HepG2 (cell line): ENCODE data around the gene RBCK1. TPM values are rescaled to one million over a fixed set of nuclear protein-coding genes. Genes with fewer than 3 reads are reported as not detected.

ENCODE experiments used
- ATM ChIP-seq: fragments of 450-650 bp; IDR thresholded peaks from 2 replicates; pipeline ENCODE4 v1.7.1; 2017; ENCODE audit warnings: mild to moderate bottlenecking, borderline replicate concordance
- CAMTA2 ChIP-seq: sonication (generic); formaldehyde crosslinking; IDR thresholded peaks from 2 replicates; pipeline ENCODE4 v1.4.0; 2020; ENCODE audit warnings: mild to moderate bottlenecking, missing genetic modification reagents, borderline replicate concordance
- DMAP1 ChIP-seq: IDR thresholded peaks from 2 replicates; pipeline ENCODE4 v1.6.1; 2016
- HES4 ChIP-seq: sonication (generic); formaldehyde crosslinking; IDR thresholded peaks from 2 replicates; pipeline ENCODE4 v1.9.0; 2021; ENCODE audit warnings: mild to moderate bottlenecking, missing genetic modification reagents, borderline replicate concordance
- LCORL ChIP-seq, 2 experiments: fragments of 450-650 bp in 1 of 2; sonication (generic) in 1 of 2; formaldehyde crosslinking in 1 of 2; IDR thresholded peaks; 2 replicates each; pipeline versions ENCODE4 v1.5.0 to v1.6.1; 2017 to 2020; ENCODE audit warnings: antibody characterized with exemption in 1 of 2, missing genetic modification reagents in 1 of 2
- MEF2D ChIP-seq: sonication (generic); formaldehyde crosslinking; IDR thresholded peaks from 2 replicates; pipeline ENCODE4 v1.5.1; 2020; ENCODE audit warnings: mild to moderate bottlenecking, missing genetic modification reagents
- MIXL1 ChIP-seq: IDR thresholded peaks from 2 replicates; pipeline ENCODE4 v1.6.1; 2016
- NFE2L1 ChIP-seq: sonication (generic); formaldehyde crosslinking; IDR thresholded peaks from 2 replicates; pipeline ENCODE4 v1.4.0; 2020; ENCODE audit warnings: missing genetic modification reagents, mild to moderate bottlenecking, borderline replicate concordance
- PCBP2 ChIP-seq: fragments of 200-400 bp; formaldehyde crosslinking; optimal IDR thresholded peaks from 2 replicates; pipeline ENCODE3; 2018; ENCODE audit warnings: low read length, low read depth; ENCODE audit not compliant: poor library complexity, severe bottlenecking
- RFXANK ChIP-seq: IDR thresholded peaks from 2 replicates; pipeline ENCODE4 v1.6.1; 2016
- RFXAP ChIP-seq: sonication (generic); formaldehyde crosslinking; IDR thresholded peaks from 2 replicates; pipeline ENCODE4 v1.4.0; 2020; ENCODE audit warnings: missing genetic modification reagents, borderline replicate concordance
- SMYD3 ChIP-seq: sonication (generic); formaldehyde crosslinking; IDR thresholded peaks from 2 replicates; pipeline ENCODE4 v1.8.1; 2023; ENCODE audit warnings: mild to moderate bottlenecking, missing genetic modification reagents
- SOX13 ChIP-seq, 3 experiments: fragments of 450-650 bp in 1 of 3; sonication (generic) in 1 of 3; formaldehyde crosslinking in 1 of 3; IDR thresholded peaks in 2 of 3; conservative IDR thresholded peaks in 1 of 3; 2 replicates each; pipeline versions ENCODE4 v1.5.0 to v1.6.1; 2016 to 2020; ENCODE audit warnings: antibody characterized with exemption in 1 of 3, mild to moderate bottlenecking in 1 of 3, missing compliant biosample characterization in 1 of 3, missing genetic modification reagents in 1 of 3, moderate library complexity in 1 of 3
- ZIK1 ChIP-seq: sonication (generic); formaldehyde crosslinking; IDR thresholded peaks from 2 replicates; pipeline ENCODE4 v1.5.0; 2020; ENCODE audit warnings: mild to moderate bottlenecking, low read depth, missing genetic modification reagents, borderline replicate concordance
- ZNF430 ChIP-seq: sonication (generic); formaldehyde crosslinking; IDR thresholded peaks from 2 replicates; pipeline ENCODE4 v1.9.0; 2021; ENCODE audit warnings: mild to moderate bottlenecking, missing genetic modification reagents
- polyA plus RNA-seq, 8 experiments: library from polyadenylated mRNA; depleted of rRNA in 3 of 8; stranded (reverse) in 7 of 8; unstranded in 1 of 8; fragments of >200 nt; fragmentation: Illumina TruSeq in 4 of 8; extraction: Trizol in 4 of 8; gene quantifications; 2 replicates each; pipeline versions ENCODE4 v1.2.1 to v1.2.3, GENCODE V29; 2011 to 2016; ENCODE audit warnings: low read depth in 4 of 8, missing spikeins in 1 of 8, mixed read lengths in 1 of 8; ENCODE audit not compliant: insufficient read depth in 1 of 8
- total RNA-seq, 5 experiments: library from RNA; depleted of rRNA; stranded (reverse); fragments of >200 nt; fragmentation: Illumina TruSeq; extraction: Trizol; gene quantifications; 2 replicates each; pipeline ENCODE4 v1.2.3, GENCODE V29; 2016; ENCODE audit warnings: low read depth in 1 of 5
- TF ChIP-seq, protein P1 (sequence below): IDR thresholded peaks from 2 replicates; pipeline ENCODE4 v1.6.1; 2016; ENCODE audit warnings: missing genetic modification reagents, missing compliant biosample characterization
- TF ChIP-seq, protein P2 (sequence below): sonication (generic); formaldehyde crosslinking; IDR thresholded peaks from 2 replicates; pipeline ENCODE4 v1.5.0; 2020; ENCODE audit warnings: mild to moderate bottlenecking, missing genetic modification reagents, borderline replicate concordance
- TF ChIP-seq, protein P3 (sequence below): sonication (generic); formaldehyde crosslinking; conservative IDR thresholded peaks from 2 replicates; pipeline ENCODE4 v1.5.0; 2020; ENCODE audit warnings: missing genetic modification reagents

RBCK1 gene
- total and polyA plus RNA-seq, 2 of the 13 experiments (the other 11 are each of a cell fraction or from before 2014, with no cell fraction given), result 149 to 215 TPM

DNA sequence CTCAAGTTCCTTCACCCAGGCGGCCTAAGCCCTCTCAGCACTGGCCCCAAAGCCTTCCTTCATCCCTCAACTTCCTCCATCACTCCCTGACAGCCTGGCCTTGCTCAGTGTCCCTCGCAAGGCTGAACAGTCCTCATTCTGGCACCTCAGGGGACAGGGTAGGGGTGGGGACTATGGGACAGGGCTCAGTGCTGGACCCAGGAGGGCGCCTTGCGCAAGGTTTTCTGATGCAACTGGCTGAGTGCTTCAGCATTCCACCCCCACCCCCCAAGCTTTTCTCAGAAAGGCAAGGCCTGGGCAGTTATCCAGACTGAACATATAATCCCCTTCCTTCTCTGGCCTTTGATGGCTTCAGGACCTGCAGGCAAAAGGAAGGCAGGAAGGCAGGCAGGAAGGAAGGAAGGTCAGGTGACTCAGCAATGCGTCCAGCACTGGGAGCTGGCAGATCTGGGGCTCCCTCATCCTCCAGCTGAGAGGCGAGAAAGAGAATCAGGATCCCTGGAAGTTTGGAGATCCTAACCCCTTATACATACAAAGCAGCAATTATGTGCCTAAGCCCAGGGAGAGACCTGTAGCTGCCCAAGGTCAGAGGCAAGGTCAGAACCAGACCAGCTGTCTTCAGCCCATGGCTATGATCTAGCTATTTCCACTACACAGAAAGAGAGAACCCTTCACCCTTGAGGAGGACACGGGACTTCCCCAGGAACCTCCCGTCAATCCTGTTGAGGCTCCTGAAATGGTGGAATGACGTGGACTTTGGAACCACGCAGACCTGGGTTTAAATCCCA is 36.1 kb upstream of the RBCK1 start (continued):
- peak; percentile 84 for TF ChIP-seq MIXL1 (CRISPR knock-in tag)
- no peak for TF ChIP-seq LCORL (IDR thresholded peaks at IDR 0.05)
- peak; percentile 100 for TF ChIP-seq LCORL (CRISPR knock-in tag; IDR thresholded peaks at IDR 0.05)
- peak; percentile 65; the same call in 1 of the 2 replicates for TF ChIP-seq SOX13 (IDR thresholded peaks at IDR 0.05)
- TF ChIP-seq SOX13 (CRISPR knock-in tag; conservative IDR thresholded peaks at IDR 0.05 in 1 of 2, IDR thresholded peaks at IDR 0.05 in 1 of 2), result peak in 1 of 2 experiments; percentile 88; a peak in 2 of 4 replicates
- TF ChIP-seq, protein P1, sequence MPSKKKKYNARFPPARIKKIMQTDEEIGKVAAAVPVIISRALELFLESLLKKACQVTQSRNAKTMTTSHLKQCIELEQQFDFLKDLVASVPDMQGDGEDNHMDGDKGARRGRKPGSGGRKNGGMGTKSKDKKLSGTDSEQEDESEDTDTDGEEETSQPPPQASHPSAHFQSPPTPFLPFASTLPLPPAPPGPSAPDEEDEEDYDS (CRISPR knock-in tag), result peak; percentile 58; the same call in 1 of the 2 replicates
- peak; percentile 46; the same call in 1 of the 2 replicates for TF ChIP-seq CAMTA2 (CRISPR knock-in tag)
- TF ChIP-seq PCBP2, result peak; percentile 92
- peak; percentile 93; the same call in 1 of the 2 replicates for TF ChIP-seq RFXAP (CRISPR knock-in tag)
- TF ChIP-seq, protein P2, sequence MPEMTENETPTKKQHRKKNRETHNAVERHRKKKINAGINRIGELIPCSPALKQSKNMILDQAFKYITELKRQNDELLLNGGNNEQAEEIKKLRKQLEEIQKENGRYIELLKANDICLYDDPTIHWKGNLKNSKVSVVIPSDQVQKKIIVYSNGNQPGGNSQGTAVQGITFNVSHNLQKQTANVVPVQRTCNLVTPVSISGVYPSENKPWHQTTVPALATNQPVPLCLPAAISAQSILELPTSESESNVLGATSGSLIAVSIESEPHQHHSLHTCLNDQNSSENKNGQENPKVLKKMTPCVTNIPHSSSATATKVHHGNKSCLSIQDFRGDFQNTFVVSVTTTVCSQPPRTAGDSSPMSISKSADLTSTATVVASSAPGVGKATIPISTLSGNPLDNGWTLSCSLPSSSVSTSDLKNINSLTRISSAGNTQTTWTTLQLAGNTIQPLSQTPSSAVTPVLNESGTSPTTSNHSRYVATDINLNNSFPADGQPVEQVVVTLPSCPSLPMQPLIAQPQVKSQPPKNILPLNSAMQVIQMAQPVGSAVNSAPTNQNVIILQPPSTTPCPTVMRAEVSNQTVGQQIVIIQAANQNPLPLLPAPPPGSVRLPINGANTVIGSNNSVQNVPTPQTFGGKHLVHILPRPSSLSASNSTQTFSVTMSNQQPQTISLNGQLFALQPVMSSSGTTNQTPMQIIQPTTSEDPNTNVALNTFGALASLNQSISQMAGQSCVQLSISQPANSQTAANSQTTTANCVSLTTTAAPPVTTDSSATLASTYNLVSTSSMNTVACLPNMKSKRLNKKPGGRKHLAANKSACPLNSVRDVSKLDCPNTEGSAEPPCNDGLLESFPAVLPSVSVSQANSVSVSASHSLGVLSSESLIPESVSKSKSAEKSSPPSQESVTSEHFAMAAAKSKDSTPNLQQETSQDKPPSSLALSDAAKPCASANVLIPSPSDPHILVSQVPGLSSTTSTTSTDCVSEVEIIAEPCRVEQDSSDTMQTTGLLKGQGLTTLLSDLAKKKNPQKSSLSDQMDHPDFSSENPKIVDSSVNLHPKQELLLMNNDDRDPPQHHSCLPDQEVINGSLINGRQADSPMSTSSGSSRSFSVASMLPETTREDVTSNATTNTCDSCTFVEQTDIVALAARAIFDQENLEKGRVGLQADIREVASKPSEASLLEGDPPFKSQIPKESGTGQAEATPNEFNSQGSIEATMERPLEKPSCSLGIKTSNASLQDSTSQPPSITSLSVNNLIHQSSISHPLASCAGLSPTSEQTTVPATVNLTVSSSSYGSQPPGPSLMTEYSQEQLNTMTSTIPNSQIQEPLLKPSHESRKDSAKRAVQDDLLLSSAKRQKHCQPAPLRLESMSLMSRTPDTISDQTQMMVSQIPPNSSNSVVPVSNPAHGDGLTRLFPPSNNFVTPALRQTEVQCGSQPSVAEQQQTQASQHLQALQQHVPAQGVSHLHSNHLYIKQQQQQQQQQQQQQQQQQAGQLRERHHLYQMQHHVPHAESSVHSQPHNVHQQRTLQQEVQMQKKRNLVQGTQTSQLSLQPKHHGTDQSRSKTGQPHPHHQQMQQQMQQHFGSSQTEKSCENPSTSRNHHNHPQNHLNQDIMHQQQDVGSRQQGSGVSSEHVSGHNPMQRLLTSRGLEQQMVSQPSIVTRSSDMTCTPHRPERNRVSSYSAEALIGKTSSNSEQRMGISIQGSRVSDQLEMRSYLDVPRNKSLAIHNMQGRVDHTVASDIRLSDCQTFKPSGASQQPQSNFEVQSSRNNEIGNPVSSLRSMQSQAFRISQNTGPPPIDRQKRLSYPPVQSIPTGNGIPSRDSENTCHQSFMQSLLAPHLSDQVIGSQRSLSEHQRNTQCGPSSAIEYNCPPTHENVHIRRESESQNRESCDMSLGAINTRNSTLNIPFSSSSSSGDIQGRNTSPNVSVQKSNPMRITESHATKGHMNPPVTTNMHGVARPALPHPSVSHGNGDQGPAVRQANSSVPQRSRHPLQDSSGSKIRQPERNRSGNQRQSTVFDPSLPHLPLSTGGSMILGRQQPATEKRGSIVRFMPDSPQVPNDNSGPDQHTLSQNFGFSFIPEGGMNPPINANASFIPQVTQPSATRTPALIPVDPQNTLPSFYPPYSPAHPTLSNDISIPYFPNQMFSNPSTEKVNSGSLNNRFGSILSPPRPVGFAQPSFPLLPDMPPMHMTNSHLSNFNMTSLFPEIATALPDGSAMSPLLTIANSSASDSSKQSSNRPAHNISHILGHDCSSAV (CRISPR knock-in tag), result 0 out of 2 replicates have a peak, but pooled peaks have one; percentile 95
- TF ChIP-seq ZNF430, result peak; percentile 97
- TF ChIP-seq HES4 (CRISPR knock-in tag), result peak; percentile 89; the same call in 1 of the 2 replicates
- peak; percentile 99 for TF ChIP-seq MEF2D (CRISPR knock-in tag)
- no peak for TF ChIP-seq ATM
- TF ChIP-seq NFE2L1 (CRISPR knock-in tag), result no peak; the same call in 1 of the 2 replicates
- TF ChIP-seq DMAP1 (CRISPR knock-in tag), result peak; percentile 97
- TF ChIP-seq, protein P3, sequence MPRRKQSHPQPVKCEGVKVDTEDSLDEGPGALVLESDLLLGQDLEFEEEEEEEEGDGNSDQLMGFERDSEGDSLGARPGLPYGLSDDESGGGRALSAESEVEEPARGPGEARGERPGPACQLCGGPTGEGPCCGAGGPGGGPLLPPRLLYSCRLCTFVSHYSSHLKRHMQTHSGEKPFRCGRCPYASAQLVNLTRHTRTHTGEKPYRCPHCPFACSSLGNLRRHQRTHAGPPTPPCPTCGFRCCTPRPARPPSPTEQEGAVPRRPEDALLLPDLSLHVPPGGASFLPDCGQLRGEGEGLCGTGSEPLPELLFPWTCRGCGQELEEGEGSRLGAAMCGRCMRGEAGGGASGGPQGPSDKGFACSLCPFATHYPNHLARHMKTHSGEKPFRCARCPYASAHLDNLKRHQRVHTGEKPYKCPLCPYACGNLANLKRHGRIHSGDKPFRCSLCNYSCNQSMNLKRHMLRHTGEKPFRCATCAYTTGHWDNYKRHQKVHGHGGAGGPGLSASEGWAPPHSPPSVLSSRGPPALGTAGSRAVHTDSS (CRISPR knock-in tag), result no peak
- TF ChIP-seq ZIK1 (CRISPR knock-in tag), result no peak
- peak; percentile 90; the same call in 1 of the 2 replicates for TF ChIP-seq RFXANK
- TF ChIP-seq SMYD3 (CRISPR knock-in tag), result no peak; the same call in 1 of the 2 replicates
